Measurements from ENCODE around the gene AHRR.
A peak's percentile ranks its signal among the peaks of the same experiment; 100 is the strongest.
"Not testable (repeated sequence)": the region's sequence is repeated elsewhere in the genome, so short reads cannot be mapped to it uniquely, and the experiment has no call there.

Gene AHRR

DNA sequence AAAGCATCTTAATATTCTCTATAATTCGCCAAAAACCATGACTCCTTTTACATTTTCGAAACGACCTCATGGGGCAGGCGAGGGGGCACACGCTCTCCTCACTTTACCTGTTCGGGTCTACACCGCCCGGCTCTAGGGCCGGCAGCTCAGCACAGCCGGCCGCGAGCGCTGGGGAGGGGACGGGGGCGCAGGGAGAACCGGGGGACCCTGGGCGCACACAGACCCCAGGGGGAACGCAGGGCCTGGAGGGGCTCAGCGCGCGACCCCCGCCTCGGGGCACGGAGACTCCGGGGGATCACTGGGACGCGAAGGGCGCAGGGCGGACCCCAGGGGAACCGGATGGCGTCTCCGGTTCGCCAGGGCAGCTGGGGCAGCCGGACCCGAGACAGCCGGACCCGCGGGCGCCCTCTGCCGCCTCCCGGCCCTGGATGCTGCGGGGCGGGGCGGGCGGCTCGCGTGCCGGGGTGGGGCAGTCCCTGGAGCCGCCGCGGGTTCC is at the start of gene AHRR:
TSS of gene AHRR (plus strand) at position 485 of the 496 bp plus-strand sequence. CDS start 22,189 bp downstream, outside the sequence.
- DNase-seq: peak in 1 of 2 donors; percentile 13

GRCh38 chr5:271828-272167 is 49.7 kb upstream of the AHRR start:
- not testable (repeated sequence) for DNase-seq

GRCh38 chr5:273091-273490 is 48.4 kb upstream of the AHRR start:
- DNase-seq: not testable (repeated sequence)

DNA sequence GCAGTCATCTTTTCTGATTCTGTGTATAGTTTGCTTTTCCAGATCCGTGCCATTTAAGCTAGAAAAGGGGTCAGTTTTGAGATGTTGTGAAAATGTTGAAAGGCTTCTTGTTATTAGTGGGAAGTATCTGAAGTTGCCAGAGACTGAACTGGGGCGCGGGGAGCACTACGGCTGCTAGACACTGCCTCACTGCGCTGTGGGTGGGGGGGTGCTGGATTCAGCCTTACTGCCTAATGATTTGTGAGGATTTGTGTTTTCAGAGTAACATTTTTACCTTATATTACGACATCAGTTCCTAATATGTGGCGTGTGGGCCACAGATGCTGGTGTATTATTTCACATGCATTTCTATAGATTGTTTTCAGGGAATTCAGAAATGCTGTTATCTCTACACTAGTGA is 48.0 kb upstream of the AHRR start:
- DNase-seq: not testable (repeated sequence)

DNA sequence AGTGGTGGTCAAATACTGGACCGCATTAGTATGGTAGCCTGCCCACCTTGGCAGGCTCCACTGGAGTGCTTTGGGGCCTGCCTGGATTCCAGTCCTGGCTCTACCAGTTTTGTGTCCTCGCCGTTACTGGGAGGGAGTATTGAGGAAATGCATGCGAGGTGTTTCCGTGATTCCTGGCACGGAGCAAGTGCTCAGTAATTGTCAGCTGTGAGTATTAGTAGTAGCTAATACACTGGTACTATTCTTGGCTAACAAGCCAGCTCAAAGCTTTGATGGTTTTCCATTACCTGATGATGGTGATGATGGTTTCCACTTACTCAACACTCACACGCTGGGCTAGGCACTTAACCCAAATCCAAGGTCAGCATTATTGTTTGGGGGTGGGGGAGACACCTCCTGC is 47.2 kb upstream of the AHRR start:
- DNase-seq: not testable (repeated sequence)

- no peak for DNase-seq
These were observed 42.9 kb upstream of the AHRR start for GRCh38 chr5:278646-279045.

DNA sequence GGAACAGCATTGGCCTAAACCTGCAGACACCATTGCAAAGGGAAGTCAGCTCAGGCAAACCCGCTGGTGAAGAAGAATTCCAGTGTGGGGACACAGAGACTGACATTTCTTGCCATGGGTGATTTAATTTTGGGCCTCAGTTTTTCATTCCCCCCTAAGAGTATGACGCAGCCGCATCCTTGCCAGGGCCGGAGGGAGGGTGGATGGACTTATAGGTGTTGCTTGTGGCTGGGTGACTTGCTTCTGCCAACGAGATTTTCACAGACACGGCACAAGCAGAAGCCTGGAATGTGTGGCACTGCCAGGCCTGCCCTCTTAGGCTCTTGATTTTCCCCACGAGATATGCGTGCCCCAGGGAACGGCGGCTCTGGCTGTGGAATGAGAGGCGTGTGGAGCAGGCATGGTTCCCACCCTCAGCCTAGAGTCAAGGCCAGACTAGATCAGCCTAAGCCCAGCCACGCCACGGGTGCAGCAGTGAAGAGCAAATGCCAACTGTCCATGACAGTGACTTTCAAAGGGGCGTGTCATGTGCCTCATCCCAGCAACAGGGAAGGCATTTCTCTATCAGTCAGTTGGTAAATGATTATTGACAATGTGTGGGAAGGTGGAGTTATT is 42.4 kb upstream of the AHRR start:
- not testable (repeated sequence) for DNase-seq

DNA sequence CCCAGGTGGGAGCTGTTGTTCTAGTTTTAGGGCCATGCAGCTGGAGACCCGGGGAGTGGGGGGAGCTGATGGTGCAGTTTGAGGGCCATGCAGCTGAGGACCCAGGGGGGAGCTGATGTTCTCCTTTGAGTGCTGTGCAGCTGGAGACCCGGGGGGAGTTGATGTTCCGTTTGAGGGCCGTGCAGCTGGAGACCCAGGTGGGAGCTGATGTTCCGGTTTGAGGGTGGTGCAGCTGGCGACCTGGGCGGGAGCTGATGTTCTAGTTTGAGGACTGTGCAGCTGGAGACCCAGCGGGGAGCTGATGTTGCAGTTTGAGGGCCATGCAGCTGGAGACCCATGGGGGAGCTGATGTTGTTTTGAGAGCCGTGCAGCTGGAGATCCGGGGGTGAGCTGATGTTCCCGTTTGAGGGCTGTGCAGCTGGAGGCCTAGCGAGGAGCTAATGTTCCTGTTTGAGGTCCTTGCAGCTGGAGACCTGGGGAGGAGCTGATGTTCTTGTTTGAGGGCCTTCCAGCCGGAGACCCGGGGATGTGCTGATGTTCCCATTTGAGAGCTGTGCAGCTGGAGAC is 35.4 kb upstream of the AHRR start:
- DNase-seq: no peak

DNA sequence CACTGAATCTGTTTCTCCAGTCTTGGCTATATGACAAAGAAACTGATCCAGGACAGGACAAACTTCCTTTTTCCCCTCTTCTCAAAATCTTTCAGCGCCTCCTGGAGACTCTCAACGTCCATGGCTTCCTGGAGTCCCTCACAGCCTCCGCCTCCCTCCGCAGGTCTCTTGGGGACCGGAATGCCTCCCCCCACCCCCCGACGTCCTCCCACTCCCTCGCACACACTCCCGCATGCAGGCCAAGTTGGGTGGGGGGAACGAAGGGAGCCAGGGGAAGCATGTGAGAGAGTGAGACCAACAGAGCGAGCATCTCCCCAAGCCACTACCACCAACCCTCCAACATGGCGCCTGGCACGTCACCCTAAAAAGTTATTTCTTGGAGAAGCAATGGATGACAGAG is 31.3 kb upstream of the AHRR start:
- not testable (repeated sequence) for DNase-seq

- DNase-seq: not testable (repeated sequence)
These were observed 30.2 kb upstream of the AHRR start for GRCh38 chr5:291345-291744.

DNA sequence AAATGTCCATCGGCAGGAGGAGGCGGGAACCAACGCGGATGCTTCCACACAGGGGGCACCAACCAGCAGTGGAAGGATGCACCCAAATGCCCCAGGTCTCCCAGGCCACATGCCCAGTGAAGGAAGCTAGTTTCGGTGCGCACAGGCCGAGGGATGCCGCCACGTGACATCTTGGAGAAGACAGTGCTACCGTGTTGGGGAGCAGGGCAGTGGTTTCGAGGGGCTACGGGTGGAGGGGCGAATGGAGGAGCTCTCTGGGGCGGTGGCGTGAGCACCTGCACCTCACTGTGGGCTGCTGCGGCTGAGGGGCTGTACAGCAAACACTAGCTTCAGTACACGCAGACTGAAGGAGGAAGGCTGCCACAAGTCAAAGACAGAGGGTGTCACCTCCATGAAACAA is 26.7 kb upstream of the AHRR start:
- DNase-seq: not testable (repeated sequence)

DNA sequence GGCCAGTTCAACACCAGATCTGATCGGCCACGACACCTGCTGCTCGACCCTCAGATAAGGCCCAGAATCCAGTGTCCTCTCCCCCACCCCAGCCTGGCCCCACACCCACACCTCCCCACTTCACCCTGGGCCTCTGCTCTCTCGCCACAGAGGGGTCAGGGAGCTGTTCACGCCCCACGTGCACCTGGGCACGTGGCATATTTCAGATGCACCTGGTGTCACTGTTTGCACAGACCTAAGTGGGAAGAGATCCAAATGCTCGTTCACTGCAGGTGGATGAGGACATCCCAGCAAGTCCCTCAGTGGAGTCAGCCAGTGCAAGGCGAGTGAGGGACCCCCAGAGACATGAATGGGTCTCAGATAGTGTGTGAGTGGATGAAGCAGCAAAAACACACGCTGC is 25.3 kb upstream of the AHRR start:
- not testable (repeated sequence) for DNase-seq

DNA sequence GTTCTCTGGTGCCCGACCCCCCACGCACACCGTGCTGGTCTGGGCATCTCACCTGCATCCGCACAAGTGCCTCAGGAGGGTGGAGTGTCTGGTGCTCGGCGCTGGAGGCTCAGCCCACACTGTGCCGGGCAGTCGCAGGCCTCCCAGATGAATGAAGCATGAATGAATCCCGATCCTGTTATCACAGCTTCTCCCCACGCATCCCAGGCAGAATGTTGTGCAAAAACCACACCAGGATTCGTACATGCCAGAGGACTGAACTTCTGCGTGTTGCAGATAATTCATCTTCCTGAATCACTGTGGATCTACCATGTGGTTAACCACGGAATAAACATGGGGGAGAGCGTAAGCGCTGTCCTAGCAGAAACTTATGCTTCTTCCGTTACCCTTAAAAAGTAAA is 24.6 kb upstream of the AHRR start:
- DNase-seq: peak in 1 of 2 donors; percentile 18

GRCh38 chr5:297448-297847 is 24.1 kb upstream of the AHRR start:
- not testable (repeated sequence) for DNase-seq

GRCh38 chr5:297991-298736 is 23.4 kb upstream of the AHRR start:
- DNase-seq: not testable (repeated sequence)

DNA sequence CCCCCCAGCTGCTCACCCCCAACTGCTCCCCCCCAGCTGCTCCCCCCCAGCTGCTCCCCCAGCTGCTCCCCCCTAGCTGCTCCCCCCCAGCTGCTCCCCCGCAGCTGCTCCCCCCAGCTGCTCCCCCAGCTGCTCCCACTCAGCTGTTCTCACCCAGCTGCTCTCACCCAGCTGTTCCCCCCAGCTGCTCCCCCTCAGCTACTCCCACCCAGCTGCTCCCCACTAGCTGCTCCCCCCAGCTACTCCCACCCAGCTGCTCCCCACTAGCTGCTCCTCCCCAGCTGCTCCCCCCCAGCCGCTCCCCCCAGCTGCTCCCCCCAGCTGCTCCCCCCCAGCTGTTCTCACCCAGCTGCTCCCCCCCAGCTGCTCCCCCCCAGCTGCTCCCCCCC is 22.8 kb upstream of the AHRR start:
- DNase-seq: no peak

- DNase-seq: not testable (repeated sequence)
These were observed 21.6 kb upstream of the AHRR start for GRCh38 chr5:299921-300320.

- DNase-seq: not testable (repeated sequence)
These were observed 20.7 kb upstream of the AHRR start for GRCh38 chr5:300691-301435.

GRCh38 chr5:302416-302815 is 19.1 kb upstream of the AHRR start:
- not testable (repeated sequence) for DNase-seq

- no peak for DNase-seq
These were observed 18.5 kb upstream of the AHRR start for GRCh38 chr5:302966-303365.

DNA sequence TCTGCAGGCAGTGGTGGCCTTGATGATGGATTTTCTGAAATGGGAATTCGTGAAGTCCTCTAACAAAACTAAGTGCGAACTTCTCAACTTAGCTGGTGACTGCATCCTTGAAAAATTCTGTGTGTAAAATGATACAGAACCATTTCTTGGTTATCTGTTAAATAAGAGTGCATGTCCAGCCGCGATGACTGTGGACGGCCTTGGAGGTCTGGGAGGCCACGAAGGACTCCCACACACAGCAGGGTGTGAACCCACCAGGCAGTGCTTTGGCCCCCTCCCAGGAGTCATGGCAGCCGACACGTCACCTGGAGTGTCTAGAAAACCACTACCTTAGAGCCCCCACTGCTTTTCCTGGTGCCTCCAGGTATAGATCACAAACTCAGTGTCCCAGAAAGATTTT is 17.8 kb upstream of the AHRR start:
- not testable (repeated sequence) for DNase-seq

DNA sequence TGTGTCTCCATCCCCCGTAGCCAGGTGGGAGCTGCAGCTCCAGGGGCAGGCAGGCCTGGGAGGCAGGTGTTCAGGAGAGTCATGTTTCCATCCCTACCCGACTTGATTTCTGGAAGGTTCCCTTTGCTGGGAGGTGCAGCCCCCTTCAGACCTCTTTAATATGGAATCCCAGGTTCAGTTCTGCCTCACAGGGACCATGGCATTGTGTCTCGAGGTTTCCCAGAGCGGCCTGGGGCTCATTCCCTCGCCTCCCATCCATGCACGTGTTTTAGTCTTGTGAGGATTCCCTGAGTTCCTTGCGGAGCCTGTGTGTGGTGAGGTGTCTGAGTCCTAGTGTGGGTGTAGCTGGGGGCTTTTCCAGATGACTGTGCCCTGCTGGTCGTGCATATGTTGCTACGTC is 16.5 kb upstream of the AHRR start:
- no peak for DNase-seq

DNA sequence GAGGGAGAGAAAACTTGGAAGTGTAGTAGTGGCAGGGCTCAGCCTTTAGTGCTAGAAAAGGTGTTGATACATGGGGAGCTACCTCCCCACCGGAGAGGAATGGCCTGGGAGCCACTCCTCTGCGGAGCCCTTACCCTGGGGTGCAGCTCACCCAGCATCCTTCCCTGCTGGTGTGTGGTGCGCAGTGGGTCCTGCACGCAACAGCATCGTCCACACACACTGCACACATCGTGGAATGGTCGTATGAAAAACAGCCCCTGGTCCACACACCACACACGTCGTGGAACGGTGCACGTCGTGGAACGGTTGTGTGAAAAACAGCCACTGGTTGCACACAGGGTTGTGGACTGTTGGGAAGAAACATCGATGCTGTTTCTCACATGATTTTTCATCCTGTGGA is 16.1 kb upstream of the AHRR start:
- DNase-seq: no peak
